Astrocyte of the hippocampus (primary cell): ENCODE results near the gene FBXO45.
A peak's percentile ranks its signal among the peaks of the same experiment; 100 is the strongest.
"Not testable (repeated sequence)": the region's sequence is repeated elsewhere in the genome, so short reads cannot be mapped to it uniquely, and the experiment has no call there.

Source experiments
- DNase-seq: peaks from one replicate; pipeline ENCODE4 v3.0.0; 2011; ENCODE audit warnings: low read depth, low spot score

Gene FBXO45

DNA sequence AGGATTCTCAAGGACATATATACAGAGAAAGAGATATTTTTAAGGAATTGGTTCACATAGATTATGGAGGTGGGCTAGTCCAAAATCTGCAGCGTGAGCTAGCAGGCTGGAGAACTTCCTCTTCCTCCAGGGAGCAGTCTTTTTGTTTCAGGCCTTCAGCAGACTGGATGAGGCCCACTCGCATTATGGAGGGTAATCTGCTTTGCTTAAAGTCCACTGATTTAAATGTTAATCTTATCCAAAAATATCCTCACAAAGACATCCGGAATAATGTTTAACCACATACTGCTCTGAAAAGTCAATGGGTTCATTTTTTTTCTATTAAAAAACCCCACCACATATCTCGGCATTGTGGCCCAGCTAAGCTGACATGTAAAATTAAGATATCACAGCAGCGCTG is 48.8 kb downstream of the FBXO45 start:
- DNase-seq = no peak

DNA sequence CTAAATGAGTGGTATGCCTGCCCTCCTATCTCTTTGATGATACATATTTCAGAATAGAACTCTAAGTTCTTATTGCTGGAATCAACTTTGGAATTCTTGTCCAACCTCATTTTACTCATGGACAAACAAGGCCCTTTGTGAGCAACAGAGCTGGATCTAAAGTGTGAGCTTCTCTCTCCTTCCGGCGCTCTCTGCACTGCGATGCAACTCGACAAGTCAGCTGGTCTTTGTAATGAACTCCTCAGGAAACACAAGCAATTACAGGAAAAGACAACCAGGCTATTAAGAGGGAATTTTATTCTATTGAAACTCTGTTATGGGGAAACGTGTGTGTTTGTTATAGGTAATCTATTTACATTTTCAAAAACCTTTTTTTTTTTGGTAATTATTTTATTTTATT is 50.8 kb downstream of the FBXO45 start:
- no peak for DNase-seq

DNA sequence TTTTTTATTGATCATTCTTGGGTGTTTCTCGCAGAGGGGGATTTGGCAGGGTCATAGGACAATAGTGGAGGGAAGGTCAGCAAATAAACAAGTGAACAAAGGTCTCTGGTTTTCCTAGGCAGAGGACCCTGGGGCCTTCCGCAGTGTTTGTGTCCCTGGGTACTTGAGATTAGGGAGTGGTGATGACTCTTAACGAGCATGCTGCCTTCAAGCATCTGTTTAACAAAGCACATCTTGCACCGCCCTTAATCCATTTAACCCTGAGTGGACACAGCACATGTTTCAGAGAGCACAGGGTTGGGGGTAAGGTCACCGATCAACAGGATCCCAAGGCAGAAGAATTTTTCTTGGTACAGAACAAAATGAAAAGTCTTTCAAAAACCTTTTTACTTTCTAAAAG is 51.2 kb downstream of the FBXO45 start:
- DNase-seq = not testable (repeated sequence)

DNA sequence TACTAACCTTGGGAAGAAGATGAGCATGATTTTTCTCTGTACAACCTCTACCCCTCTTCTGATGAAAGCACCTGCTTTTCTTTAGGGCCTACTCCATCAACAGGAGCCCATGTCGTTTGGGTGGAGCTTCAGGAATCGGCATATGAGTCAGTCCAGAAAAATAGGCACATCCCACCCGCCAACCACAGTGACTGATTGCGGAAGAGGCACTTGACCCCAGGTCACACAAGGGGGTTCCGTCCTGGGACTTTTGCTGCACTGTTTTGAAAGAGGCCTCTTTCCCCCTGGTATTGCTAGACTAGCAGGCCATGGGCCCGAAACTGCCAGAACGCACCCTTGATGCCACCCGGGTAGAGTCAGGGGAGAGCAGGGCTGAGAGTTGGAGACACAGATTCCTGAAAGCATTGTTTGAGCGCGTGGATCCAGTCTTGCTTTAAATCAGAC is 51.7 kb downstream of the FBXO45 start:
- DNase-seq = peak; percentile 19

DNA sequence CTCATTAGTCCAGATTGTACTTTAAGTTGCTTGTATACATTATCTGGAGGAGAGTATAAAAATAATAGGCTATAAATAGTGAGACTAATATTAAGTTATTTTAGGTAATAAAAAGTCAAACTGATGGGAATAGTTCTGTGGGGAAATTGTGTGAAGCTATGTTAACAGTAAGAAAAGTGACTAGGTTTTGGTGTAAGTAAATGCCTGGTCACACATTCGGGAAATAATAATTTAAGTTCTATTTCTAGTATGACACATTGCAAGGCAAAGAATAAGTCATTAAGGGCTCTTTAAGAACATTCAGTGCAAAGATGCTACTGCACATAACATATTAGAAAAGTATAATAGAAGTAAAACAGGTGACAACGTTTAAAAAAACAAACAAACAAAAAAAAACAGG is 52.2 kb downstream of the FBXO45 start:
- no peak for DNase-seq

DNA sequence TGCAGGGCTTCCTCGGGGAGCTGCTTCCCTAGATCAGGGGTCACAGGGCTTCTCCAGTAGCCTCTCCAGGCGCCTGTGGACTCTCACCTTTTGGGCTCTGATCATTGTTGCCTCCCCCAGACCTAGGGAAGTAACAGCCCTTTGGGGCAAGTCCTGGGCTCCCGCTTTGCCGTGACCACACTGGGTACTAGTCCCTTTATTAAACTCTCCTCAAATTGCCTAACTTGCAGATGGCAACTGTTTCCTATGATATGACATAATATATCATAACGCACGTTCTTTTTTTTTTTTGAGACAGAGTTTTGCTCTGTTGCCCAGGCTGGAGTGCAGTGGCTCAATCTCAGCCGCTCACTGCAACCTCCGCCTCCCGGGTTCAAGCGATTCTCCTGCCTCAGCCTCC is 53.2 kb downstream of the FBXO45 start:
- DNase-seq = no peak

DNA sequence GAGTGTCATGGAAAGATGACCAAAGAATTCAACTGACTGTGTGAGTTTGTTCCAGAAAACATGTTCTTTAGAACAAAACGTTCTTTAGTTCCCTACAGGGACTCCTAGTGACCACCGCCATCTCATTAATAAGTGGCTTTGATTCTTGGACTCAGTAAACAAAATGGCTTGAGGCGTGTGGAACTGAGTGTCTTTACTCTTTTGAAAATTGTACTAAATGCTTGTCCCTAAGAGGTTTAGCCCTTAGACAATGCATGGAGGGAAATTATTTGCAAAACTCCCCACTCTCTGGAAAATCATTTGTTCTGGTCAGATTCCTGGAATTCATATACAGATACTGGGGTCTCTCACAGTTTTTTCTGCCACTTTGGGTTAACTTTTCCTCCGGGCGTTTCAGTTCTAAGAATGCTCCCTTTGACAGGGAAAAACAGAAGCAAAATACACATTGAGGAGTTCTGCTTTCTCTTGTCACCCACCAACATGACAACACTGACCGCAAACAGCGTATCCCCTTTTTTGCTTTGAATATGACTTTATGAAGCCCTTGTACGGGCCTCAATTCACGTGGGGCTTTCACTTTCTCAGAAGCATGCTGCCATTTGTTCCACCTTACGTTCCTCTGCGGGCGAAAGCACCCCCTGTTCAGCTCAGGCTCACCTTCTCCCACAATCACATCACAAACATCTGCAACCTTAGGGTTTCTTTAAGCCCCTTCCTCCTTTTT is 55.8 kb downstream of the FBXO45 start:
- no peak for DNase-seq

DNA sequence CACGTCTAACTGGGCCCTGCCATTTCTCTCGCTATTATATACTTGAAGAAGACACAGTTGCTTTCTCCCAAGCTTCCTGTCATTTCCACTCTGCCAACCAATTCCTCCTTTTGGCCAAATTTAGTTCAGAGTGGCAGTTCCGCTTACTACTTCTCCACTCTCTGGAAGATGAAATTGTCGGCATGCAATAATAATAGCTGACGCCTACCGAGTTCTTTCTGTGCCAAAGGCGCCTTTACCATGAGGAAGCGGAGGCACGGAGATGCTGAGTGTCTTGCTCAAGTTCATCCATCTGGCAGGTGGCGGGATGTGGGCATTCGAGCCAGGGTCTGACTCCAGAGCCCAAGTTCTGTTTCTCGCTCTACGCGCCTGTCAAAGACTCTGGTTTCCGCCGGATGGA is 56.4 kb downstream of the FBXO45 start:
- DNase-seq = no peak

DNA sequence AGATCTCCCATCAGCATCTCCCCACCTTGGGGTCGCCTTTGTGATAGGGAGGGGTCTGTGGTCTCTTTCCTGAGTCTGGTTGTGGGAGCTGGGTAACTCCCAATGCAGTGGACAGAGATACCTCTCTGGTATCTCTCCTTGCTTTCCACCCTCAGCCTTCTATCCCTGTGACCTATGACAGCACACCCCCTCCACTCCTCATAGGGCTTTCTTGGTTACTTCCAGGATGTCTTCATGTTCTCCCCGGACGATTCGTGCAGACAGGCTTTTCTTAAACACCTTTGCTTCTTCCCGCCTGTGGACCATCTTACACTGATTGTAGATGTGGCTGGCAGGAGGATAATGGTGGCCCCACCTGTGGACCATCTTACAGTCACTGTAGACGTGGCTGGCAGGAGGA is 56.9 kb downstream of the FBXO45 start:
- no peak for DNase-seq

DNA sequence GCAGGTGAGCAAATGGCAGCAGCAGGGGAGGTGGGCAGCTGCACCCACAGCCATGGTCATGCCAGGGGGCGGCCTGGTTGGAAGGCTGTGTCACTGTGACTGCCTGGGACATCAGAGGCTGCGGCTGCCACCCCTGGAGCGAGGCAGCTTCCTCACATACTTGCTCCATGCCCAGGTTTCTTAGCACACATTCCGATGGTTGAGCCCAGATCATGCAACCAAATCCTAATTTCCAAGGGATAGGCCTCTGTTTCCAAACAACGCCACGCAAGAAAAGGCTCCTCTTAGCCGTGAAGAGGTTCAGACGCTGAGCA is 59.4 kb downstream of the FBXO45 start:
- no peak for DNase-seq

DNA sequence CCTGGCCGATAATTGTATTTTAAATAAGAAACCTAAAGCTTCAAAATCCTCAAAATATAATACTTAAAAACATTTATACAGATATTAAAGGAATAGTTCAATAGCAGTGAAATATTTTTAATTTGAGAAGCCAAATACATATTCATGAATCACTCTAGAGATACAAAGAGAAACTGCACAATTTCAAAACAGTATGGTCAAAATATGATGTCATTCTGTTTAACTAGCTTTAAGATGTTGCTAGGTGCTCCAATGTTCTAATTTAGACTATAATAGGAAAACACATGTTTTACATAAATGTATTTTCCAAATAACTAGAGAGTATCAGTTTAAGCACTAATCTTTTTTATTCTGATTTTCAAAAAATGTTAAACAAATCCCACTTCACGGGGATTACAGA is 60.8 kb downstream of the FBXO45 start:
- no peak for DNase-seq

DNA sequence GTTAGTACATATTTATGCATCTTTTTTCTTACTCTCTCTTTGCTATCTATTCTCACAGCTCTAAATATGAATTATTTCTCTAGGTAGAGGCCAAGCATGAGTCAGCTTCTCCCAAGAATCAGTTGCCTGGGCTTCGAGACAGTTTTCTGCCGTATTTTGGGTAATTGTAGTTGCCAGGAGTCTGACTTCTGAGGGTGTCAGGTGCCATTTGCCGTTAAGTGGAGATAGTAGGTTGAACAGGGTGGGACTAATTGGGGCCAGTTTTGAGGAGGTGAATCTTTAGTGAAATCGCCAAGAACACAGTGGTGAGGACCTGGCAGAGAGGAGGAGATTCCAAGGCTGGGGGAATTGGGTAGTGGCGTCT is 63.2 kb downstream of the FBXO45 start:
- DNase-seq = no peak

DNA sequence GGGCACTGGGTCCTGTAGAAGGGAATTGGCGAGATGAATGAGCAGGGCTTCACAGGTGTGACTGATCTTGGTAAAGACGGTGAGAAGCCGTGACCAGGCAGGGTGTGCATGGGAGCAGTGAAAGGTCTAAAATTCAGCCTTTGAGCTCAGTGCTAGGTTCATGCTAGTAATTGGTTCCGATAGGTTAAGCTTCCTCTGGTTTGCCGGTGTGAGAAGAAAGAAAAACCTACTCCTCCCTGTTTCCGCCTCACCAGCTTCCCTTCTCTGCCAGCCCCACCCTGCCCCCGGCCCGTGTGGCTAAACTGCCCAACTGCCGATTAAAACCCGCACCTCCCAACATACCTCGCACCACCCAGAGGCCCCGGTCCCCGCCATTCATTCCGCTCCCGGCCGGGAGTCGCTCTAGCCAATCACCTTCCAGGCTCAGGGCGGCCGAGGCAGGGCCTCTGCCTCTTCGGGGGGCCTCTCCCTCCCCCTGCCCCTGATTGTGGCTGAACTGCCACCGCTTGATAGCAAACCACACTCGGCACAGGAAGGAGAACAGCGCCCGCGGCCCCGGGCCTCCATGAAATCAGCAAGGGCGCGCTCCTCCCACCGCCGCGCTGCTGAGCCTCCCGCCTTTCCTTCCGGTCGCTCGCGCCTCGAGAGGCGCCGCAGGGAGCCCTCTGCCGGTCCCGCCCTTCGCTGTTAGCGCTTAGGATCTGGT is 63.7 kb downstream of the FBXO45 start:
- peak; percentile 90 for DNase-seq

DNA sequence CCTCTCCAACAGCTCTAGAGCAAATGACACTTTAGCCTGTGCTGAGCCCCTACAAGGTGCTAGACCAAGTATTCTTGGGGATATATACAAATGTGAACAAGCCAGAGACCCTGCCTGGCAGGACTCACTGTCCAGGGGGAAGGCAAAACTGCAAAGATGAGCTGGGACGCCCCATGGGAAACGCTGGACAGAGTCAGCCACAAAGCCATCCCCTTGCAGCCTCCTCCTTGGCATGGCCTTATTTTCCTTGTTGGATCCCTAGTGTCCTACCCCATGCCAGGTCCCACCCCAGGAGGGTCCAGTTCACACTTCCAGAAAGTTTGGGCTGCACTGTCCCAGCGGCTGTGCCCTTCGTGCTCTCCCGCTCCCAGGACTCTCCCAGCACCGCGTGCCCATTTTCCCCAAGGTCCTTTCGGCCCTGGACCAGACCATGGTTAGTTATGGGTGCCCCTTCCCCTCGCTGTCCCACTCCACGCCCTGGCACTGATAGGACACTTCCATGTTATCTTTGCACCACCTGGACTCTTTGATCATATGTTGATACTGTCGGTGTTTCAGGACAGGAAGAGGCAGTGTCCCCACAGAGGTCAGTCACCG is 65.2 kb downstream of the FBXO45 start:
- DNase-seq = no peak

DNA sequence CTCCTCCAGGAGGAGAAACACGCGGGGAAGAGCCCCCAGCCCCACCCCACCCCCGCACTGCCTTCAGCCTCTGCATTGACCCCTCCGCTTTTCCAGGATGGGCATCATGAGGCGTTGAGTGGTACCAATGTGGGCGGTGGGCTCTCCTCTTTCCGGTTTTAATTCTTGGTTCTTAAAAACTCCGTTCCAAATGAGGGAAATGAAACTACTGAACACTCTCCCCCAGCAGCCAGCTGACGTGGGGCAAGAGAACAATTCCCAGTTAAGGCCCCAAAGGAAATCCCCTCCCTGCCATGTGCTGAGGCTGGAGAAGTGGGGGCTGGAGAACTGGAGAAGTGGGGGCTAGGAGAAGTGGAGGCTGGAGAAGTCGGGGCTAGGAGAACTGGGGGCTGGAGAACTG is 65.8 kb downstream of the FBXO45 start:
- no peak for DNase-seq

DNA sequence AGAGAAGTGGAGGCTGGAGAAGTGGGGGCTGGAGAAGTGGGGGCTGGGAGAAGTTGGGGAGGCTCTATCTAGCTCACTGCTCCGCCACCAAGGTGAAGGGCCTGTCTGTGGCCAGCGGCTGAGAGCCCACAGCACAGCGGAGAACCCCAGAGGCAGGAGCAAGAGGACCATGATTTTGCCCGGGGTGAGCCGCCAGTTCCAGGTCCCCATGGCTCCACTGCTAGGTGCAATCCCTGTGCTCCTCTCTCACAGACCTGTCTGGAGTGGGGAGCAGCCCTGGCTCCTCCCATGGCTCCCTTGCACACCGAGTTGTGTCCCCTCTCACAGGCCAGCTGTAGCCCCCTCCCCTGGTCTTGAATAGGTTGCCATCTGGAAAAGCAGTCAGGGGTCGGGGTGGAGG is 66.4 kb downstream of the FBXO45 start:
- DNase-seq = no peak

DNA sequence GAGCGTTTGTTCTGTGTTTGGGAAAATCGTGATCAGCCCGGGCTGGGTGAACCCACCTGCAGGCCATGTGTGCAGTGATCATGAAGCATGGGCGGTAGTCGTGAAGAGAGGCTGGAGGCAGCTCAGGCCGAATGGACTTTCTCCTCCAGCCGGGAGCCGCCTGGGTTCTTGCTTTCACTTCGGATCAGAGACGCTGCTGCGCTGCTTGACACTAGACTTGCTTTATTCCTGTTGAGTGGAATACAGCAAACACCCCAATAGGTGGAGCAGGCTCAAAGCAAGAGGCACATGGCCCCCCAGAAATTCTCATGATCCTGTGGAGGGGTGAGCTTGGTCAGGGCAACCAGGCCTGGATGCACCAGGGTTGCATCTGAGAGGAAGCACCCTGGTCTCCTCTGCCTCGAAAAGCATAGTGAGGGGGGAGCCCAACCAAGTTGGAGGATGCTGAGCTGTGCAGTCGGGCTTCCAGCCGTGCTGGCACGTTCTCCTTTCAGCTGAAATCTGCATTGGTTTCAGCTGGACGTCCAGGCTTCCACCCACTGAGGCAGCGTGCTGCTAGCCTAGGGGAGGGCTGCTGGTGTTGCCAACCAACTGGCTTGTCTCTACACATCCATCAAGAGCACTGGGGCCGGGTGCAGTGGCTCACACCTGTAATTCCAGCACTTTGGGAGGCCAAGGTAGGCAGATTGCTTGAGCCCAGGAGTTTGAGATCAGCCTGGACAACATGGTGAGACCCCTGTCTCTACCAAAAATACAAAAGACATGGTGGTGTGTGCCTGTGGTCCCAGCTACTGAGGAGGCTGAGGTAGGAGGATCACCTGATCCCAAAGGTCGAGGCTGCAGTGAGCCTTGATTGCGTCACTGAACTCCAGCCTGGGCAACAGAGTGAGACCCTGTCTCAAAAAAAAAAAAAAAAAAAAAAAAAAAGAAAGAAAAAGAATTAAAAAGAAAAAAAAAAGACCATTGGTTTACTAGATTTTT is 68.2 kb downstream of the FBXO45 start:
- no peak for DNase-seq

DNA sequence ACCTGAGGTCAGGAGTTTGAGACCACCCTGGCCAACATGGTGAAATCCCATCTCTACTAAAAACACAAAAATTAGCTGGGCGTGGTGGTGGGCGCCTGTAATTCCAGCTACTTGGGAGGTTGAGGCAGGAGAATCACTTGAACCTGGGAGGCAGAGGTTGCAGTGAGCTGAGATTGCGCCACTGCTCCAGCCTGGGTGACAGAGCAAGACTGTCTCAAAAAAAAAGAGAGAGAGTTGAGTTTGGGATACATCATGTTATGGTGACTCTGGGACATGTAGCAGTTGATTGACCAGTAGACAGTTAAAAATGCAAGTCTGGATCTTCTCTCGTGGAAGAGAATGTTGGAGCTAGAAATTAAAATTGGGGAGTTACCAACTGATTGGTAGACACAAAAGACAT is 69.5 kb downstream of the FBXO45 start:
- DNase-seq = not testable (repeated sequence)
